GM19351 (cell line): ENCODE data around the gene TLCD4.

Source experiments
- ATAC-seq: cut with Tn5 transposase; IDR thresholded peaks from one replicate; pipeline ENCODE4 v1.9.1; 2021; ENCODE audit warnings: mild to moderate bottlenecking, moderate library complexity; ENCODE audit not compliant: unreplicated experiment

The TLCD4 gene

DNA sequence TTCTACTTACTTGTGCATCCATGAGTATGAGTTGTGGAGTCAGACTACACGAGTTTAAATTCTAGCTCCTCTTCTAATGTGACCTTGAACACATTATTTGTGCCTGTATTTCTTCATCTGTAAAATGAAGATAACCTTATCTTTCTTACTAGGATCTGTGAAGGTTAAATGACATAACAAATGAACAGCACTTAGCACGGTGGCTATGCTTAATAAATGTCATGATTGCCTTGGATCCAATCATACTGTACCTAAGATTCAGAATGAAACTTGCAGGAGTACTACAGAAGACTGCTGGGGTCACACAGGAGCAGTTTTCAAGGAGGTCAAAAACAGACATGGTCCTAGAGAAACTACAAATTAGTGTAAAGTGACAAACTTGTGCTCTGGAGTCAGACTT, 22.2 kb upstream of the TLCD4 start:
- ATAC-seq: peak; percentile 28

DNA sequence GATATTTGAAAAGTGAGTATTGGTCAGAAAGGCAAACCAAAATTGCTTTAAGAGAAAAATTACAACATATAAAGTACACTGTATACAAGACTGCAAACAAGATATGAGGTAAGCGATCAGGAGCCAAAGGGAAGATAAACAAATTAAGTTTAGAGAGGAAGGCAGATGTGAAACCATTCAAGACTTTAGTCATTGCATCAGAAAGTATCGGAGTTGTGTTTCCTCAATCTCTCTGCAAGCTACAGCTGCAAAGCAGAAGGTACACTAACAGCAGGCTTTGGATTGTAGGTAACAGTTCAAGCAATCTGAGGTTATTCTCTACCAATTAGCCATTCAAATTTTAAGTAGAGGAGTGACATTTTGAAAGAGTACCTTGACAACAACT, 21.3 kb upstream of the TLCD4 start:
- peak; percentile 89 for ATAC-seq

DNA sequence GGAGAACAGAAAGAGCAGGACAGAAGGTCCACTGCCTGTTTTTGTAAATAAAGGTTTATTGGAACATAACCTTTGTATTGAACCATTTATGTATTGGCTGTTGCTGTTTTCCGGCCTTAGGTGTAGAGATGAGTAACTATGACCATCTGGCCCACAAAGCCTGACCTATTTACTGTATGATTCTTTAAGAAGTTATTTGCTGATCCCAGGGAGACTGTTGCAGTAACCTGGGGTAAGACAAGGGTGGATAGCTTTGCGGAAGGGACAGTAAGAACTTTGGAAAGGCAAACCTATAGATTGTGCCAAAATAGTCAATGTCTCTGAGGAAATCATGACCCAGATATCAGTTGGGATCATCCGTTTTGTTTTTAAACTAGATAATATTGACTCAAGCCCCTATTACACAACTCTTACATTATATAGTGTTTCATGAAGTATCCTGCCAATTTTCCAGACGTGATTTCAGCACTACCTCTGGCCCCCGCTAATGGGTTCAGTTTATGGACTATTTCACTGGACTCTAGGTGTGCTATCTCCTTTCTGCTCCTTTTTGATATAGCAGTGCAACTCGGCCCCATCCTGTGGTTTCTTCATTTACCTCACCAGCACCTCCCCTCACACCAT, 20.8 kb upstream of the TLCD4 start:
- peak; percentile 40 for ATAC-seq

DNA sequence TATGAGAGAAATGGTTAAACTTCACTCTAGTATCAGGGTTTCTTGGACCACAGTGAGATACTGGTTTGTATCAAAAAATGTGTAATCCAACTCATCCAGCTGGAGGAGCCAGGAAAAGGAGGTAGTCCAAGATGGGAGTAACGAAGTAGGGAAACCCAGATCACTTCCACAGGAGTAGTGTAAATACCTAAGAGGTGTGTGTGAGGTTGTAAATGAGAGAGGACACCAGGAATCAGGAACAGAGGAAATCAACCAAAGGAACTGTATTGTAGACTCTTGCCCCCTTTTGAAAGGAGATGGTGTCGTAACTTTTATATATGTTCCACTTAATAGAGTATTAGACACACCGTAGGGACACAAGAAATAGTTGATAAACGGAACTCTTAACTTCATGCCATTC, 19.7 kb upstream of the TLCD4 start:
- no peak for ATAC-seq

DNA sequence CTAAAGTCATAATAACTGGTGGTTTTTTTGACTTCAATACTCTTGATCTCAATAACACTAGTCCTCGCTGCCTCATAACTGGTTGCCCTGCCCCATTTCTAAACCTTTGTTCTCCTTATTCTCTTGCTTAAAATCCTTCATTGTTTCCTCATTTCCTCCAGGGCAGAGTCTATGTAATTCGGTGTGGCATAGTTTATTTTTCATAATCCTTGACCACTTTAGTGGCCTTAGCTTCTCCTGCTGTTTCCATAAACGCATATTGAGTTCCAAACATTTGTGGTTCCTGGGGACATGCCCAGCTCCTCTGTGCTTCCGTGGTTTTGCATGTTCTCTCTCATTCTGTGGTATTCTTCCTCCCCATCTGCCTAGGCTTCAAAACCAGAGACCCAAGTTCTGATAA, 19.0 kb upstream of the TLCD4 start:
- ATAC-seq: no peak

DNA sequence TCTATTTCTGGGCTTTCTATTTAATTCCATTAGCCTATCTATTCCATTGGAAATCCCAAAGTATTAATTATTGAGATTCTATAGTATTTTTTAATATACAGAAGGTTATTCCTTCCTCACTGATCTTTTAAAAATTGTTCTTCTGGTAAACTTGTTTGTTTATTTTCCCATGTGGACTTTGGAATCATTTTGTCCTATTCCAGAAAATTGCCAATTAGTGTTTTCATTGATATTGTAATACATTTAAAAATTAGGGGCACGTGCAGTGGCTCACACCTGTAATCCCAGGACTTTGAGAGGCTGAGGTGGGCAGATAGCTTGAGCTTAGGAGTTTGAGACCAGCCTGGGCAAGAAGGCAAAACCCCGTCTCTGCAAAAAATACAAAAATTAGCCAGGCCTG, 8.4 kb upstream of the TLCD4 start:
- ATAC-seq: no peak

DNA sequence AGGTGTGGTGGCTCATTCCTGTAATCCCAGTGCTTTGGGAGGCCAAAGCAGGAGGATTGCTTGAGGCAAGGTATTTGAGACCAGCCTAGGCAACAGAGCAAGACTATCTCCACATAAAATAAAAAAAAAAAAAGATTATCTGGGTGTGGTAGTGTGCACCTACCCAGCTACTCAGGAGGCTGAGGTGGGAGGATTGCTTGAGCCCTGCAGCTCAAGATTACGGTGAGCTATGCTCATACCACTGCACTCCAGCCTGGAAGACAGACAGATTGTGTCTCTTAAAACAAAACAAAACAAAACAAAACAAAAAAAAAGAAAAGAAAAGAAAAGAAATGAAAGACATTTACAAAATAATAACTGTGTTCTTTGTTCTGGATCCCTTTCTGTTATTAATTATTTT, 6.1 kb upstream of the TLCD4 start:
- no peak for ATAC-seq

DNA sequence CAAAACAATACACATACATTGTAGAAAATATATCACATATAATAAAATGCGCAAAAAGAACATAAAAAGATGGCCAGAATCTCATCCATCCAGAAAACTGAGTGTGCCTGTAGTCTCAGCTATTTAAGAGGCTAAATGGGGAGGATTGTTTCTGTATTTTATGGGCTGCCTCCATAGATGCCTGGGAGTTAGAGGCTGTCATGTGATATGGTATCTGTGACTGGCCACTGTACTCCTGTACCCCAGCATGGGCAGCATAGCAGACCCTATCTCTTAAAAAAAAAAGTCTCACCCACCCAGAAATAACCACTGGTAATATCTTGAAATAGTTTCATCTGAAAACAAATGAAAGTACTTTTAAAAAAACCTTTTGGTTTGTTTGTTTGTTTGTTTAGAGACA, 3.5 kb upstream of the TLCD4 start:
- no peak for ATAC-seq

DNA sequence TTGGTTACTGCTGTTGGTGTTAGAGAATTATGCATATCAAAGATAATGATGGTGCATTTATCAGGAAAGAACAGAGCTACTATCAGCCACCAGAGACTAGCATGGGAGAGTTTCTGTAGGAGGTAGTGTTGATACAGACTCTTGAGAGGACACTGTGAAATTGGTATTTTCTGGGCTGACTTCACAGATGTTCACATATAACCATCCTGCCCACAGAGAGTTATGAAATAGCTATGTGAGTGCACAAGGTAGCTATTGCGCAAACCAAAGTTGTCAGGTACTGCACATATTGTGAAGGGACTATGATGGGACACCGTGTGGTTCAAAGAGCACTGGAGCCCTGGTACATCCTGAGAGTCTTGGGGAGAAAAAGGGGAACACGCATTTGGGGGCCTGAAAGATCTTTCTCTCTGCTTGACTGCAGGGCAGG, 1.4 kb upstream of the TLCD4 start:
- ATAC-seq: no peak

DNA sequence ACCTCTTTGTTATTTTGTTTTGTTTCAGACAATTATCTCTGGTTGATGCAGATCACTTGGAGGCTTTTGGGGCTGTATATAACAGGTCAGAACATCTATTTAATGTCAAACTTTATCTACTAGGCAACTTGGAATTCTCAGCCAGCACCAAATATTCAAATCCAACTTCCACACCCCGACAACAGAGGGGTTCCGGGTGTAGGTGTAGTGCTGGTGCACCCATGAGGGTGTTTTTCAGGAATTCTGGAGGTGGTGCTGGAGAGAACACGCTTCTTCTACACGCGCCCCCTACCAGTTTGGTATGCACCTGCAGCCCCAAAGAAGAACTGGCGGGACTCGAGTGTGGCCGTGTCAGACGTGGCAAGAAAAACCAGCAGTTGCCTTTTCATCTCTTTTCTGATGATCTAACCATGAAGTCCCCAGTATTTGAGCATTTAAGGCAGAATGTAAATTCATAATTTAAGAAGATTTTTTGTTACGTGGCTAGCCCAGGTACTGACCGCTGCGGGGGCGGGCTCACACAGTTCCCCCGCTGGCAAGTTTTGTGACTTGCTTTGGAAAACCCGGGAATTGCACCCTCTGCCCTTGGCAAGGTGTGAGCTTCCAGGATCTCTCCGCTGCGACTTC, 462 bp upstream of the TLCD4 start:
- peak; percentile 68 for ATAC-seq

DNA sequence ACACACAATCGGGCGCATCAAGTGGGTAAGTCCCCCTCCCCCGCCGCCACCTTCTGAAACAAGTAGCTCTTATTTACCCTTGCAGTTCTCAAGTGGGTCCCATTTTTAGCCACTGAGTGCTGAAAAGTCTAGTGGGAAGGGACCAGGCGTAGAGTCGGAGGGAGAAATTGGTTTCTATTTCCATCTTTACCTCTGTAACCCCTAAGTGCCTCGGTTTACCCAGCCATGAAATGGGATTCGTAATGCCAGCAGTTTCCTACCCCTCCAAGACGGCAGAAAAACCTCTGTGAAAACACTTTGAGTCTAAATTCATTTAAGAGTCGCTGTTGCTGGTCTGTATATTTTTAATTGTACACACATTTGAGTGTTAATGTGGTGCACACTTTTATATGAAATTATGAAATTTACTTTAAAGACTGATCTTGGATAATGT, 928 bp downstream of the TLCD4 start:
- no peak for ATAC-seq

DNA sequence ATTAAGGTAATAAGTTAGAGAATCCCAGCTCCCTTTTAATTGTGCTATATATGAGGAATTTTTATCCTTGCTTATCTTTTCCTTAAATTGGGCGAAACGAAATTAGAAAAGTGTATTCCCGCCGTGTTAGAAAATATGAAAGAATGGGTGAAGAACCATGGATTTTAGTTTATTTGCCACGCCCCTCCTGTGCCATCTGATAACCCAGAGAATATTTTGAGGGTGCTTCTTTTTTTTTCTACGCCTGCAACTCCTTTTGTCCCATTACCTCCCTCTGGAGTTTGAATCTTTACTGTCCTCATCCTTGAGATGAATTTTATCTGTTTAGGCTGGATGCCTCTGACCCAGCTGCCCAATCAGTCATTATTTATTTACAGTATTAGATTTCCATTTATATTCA, 1.6 kb downstream of the TLCD4 start:
- no peak for ATAC-seq

DNA sequence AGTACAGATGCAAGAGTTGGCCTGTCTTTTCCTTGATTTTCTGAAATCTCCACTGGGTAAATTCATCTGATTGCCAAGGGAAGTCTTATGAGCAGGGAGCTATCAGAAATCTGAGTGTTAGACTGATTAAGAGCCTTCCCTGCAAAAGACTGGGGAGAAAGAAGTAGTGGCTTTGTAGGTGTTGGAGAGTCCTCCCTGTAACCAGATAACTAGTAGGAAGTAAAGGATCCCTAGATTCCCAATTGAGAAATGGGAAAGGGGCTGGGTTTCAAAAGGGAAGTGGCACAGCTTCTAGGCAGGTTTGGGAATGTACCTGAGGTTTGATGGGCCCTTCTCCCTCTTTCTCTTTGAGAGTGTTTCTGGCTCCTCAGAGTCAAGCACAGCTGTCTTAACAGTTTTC, 2.1 kb downstream of the TLCD4 start:
- no peak for ATAC-seq

DNA sequence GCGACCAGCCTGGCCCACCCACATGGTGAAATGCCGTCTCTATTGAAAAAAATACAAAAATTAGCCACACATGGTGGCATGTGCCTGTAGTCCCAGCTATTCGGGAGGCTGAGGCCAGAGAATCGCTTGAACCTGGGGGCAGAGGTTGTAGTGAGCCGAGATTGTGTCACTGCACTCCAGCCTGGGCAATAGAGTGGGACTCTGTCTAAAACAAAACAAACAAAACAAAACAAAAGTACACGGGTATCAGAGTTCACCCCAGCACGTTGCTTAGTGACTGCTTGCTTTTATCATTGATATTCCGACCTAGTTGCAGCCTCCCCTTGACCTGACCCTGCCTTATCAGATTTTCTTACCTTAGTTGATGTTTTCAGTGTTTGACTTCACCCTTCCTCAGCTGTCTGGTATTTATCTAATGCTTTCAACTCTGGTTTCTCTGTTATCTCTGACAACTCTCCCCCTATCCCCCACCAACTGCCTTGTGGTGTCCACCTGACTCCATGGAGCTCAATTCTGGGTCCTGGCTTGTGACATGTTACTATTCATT, 5.1 kb downstream of the TLCD4 start:
- no peak for ATAC-seq

DNA sequence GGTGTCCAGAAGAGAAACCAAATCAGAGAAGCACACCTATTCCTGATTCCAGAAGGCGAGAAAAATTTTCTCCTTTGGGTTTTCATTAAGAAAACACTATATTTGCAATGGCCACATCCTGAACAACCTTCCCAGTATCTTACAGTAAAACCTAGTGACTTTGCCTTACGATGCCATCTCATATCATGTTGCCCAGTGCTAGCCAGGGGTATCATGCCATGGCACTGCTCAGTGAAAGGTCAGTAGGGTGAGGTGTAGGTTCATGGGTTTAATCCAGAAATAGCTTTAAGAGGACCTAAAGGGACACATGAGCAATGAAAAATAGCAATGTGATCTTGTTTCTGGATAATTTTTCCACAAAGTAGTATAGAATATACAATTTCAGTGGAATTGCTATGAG, 7.2 kb downstream of the TLCD4 start:
- ATAC-seq: no peak

DNA sequence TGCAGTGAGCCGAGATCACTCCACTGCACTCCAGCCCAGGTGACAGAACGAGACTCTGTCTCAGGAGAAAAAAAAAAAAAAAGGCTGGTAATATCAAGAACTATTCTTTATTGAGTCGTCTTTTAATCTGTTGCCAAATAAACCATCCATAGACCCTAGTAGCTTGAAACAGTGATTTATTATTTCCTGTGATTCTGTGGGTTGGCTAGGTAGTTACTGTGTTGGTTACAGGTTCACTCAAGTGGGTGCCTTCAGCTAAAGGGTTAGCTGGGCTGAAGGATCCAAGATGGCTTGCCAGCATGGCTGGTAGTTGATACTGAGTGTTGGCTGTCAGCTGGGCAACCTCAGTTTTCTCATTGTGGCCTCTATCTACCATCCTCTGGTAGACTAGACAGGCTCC, 9.2 kb downstream of the TLCD4 start:
- ATAC-seq: no peak

DNA sequence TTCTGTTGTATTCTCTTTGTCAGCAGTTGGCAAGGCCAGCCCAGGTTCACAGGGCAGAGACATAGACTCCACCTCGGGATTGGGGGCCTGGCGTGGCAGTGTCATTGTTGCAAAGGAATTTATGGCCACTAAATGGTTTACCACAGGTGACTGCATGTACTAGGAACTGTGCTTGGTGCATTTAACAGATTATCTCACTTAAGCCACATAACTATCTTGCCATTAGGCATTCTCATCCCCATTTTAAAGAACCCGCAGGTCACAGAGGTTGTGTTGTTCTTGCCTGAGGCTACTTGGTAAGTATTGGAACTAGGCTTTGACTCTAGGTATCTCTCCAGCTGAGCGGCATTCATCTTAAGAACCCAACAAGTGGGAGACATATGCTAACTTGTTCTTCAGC, 9.7 kb downstream of the TLCD4 start:
- ATAC-seq: no peak

DNA sequence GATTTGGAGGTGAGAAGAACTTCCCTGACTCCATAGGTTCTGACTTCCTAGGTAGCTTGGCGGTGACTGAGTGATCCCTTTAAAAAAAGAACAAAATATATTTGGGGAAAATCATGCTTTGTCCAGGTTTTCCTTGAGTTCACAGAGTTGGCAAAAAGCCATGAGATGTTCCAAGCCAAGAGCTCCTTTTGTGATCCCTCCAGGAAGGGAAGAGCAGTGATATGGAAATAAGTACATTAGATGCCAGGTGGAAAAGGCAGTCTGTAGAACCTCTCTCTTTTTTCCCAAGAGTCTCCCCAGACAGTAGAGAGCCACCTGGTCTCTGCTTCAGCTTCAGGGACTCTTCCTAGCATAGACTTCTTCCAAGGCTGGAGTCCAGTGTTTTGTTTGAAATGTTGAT, 10.2 kb downstream of the TLCD4 start:
- no peak for ATAC-seq

DNA sequence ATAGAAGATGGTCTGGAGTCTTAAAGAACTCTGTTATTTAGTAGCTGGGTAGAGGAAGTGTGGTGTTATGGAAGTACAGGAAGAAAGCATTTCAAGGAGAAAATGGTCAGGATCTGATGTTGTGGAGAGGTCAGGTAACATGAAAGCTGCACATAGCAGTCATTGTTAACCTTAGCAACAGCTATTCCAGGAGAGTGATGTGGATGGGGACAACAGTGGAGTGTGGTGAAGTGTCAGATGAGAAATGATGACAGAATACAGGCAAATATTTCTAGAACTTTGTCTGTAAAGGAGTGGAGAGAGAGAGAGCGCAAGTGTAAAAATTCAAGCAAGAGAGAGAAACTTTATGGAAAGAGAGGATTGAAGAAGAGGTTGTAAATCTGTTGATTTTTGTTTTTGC, 15.6 kb downstream of the TLCD4 start:
- no peak for ATAC-seq

DNA sequence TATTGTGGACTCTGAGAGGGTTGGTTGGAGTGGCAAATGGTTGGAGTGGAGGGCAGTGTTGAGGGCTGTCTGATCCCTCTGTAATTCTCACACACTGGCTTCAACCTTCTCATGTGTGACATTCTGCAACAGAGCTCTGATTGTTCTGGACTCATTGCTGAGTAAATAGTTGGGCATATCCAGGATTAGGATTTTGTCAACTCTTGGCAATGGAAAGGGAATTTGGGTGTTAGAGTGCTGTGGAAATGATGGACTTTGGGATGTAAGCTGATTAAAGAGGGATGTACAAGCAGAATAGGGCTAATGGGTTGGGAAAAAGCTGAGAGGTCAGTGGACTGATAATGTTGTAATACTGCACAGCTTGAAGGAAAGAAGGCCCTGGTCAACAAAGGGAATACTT, 16.5 kb downstream of the TLCD4 start:
- no peak for ATAC-seq

DNA sequence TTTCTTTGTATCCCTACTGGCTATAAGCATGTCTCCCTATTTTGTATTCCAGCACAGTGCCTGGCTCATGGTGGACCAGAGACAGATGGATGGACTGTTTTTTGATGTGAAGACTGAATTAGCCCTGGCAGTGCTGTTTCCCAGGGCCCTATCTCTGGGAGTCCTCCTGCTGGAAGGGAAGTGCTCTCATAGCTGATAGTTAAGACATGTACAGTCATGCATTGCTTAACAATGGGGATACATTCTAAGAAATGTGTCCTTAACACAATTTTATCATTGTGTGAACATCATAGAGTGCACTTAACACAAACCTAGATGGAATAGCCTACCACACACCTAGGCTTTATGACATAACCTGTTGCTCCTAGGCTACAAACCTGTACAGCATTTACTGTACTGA, 21.1 kb downstream of the TLCD4 start:
- no peak for ATAC-seq

DNA sequence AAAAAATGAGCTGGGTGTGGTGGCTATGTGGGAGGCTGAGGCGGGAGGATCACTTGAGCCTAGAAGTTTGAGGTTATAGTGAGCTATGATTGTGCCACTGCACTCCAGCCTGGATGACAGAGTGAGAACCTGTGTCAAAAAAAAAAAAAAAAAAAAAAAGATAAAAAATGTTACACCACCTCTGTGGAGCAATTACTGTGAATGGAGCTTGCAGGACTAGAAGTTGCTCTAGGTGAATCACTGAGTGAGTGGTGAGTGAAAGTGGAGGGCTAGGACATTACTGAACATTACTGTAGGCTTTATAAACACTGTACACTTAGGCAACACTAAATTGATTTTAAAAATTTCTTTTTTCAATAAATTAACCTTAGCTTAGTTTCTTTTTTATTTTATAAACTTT, 21.9 kb downstream of the TLCD4 start:
- no peak for ATAC-seq

DNA sequence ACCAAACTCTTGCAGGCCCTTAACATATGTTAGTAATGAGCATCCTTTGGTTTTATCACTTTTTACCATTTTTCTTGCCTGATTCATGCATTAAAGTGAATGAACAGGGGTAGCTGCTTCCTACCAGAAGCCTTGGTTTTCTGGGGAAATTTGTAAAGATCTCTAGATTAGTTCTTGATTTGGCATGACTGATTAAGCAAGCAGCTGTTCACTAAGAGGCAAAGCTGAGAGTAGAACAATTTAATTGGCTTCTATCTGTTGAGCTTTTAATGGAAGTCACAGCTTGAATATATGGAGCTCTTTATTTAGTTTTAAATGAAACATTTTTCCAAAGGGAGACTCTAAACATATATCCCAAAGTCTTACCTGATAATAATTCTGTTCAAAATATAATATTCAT, 23.6 kb downstream of the TLCD4 start:
- no peak for ATAC-seq
